Activated T-cell treated with anti-CD3 and anti-CD28 coated beads for 24 hours (primary cell): ENCODE results near the gene PTPRN2.

Experiments
- DNase-seq: peaks from one replicate; pipeline ENCODE4 v3.0.0-alpha.2; 2020; ENCODE audit warnings: low read depth

The PTPRN2 gene

GRCh38 chr7:158133515-158134271, 453.9 kb downstream of the PTPRN2 start:
- DNase-seq: no peak

- no peak for DNase-seq
These were observed 454.6 kb downstream of the PTPRN2 start for GRCh38 chr7:158133057-158133456.

- no peak for DNase-seq
These were observed 457.6 kb downstream of the PTPRN2 start for GRCh38 chr7:158130023-158130409.

- no peak for DNase-seq
These were observed 458.3 kb downstream of the PTPRN2 start for GRCh38 chr7:158129037-158130022.

DNA sequence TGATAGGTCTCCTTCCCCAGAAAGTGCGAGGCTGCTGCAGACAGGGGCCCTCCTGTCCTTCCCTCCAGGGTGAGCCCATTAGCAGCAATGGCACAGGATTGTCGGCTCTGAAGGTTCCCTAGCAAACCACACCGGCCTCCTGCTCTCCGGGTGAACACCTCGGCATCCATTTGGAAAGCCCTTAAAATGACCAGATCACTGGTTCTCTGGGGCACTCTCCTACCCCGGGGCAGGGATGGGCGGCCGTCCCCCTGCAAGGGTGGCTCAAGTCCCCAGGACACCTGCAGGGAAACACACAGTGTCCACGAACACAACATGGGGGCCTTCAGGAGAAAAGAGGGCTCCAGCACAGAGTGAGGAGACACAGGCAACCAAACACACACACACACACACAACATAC, 459.1 kb downstream of the PTPRN2 start:
- no peak for DNase-seq

DNA sequence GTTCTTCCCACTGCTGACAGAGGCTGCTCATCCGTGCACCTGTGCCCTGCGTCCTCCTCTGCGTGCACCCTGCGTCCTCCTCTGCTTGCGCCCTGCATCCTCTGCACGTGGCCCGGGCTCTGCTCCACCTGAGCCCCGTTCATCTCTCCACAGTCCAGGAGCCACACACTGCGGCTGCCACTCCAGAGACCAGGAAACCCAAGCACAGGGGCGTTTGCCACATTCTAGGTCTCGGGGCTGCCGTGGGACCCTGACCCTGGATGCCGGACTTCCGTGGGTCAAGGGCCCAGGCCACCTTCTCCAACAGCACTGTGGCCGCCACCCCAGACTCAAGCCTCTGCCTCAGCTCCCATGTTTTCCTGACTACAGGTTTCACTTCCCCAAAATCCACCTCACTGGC, 460.4 kb downstream of the PTPRN2 start:
- no peak for DNase-seq

GRCh38 chr7:158126661-158127060, 461.0 kb downstream of the PTPRN2 start:
- no peak for DNase-seq

DNA sequence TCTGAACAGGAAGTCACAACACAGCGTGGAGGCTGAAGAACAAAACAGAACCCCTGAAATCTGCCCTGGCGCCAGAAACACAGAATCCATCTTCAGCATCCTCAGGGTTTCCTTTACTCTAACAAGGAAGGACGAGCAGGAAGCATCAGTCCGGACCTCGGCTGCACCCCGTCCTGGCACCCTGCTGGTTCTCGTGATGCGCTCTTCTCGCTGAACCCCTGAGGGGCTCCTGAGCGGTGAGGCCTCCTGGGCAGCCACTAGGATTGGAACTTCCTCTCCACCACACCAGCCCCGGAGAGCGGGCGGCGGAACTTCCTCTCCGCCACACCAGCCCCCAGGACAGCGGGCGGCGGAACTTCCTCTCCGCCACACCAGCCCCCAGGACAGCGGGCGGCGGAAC, 461.9 kb downstream of the PTPRN2 start:
- no peak for DNase-seq

GRCh38 chr7:158125091-158125490, 462.5 kb downstream of the PTPRN2 start:
- DNase-seq: no peak

- DNase-seq: no peak
These were observed 462.9 kb downstream of the PTPRN2 start for GRCh38 chr7:158124671-158125079.

DNA sequence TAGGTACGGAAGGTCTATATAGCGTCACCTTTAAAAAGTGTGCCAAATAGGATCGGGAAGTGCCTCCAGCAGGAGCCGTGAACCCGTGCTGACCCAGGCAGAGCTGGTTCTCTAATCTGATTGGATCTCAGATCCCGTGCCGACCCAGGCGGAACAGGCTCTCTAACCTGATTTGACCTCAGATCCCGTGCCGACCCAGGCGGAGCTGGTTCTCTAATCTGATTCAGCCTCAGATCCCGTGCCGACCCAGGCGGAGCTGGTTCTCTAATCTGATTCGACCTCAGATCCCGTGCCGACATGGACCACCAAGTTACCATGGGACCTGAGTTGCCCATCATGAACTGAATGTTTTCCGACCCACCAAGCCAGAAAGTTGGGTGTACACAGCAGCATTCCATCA, 463.9 kb downstream of the PTPRN2 start:
- no peak for DNase-seq

- DNase-seq: no peak
These were observed 464.4 kb downstream of the PTPRN2 start for GRCh38 chr7:158123214-158123613.

- DNase-seq: no peak
These were observed 466.1 kb downstream of the PTPRN2 start for GRCh38 chr7:158121441-158122045.

- no peak for DNase-seq
These were observed 466.9 kb downstream of the PTPRN2 start for GRCh38 chr7:158120716-158121115.

DNA sequence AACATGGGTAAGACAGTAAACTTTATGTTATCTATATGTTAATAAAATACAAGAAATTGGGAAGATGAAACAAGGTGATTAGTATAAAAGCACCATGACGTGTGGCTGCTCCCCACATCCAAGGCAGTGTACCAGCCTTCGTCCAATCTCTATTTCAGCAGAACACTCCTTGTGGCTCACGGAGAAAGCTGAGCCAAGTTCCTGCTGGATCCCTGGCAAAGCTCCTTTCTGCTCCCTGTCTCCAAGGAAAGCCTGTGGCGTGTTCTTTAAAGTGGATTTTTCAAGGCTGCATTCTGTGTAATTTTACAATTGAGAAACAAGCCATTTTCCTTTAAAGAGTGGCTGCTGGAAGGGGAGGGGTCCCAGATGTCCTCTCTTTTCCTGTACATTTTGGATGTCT, 467.3 kb downstream of the PTPRN2 start:
- no peak for DNase-seq

DNA sequence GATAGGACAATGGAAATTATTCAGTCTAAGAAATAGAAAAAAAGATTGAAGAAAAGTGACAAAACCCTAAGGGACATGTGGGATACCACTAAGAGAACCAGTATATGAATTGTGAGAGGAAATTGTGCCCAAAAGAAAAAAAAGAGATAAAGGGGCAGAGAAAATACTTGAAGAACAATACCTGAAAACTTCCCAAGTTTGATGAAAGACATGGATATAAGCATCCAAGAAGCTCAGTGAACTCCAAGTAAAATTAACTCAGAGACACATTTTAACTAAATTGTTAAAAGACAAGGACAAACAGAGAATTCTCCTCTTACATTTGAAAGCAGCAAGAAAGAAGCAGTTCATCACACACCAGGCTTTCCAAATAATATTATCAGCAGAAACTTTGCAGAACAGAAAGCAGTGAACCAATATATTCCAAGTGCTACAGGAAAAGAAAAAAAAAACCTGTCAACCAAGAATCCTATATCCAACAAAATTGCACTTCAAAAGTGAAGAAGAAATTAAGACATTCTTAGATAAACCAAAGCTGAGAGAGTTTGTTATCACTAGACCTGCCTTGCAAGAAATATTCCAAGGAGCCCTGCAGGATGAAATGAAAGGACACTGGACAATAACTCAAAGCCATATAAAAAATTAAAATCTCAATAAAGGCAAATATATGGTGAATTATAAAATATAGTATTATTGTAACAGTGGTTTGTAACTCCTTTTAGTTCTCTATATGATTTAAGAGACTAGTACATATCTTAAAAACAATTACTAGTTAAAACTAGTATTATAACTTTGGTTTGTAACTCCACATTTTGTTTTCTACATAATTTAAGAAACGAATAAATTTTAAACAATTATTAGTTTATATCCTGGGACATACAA, 470.0 kb downstream of the PTPRN2 start:
- no peak for DNase-seq

DNA sequence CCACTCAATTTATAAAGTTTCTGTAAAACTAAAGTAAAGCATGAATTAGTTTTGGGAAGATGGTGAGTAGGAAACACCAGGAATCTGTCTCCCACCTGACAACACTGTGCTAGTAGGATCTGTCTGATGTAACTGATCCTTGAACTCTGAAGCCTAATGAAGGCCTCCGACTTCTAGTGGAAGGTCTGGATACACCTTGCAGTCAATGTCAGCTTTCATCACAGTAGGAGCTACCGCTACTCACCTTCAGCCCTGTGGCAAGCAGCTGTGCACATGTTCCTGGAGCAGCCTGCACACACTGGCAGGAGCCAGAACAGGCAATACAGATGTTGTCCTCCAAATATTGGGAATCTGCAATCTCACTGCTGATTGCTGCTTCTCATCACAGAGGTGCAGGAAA, 471.4 kb downstream of the PTPRN2 start:
- no peak for DNase-seq

- DNase-seq: no peak
These were observed 473.4 kb downstream of the PTPRN2 start for GRCh38 chr7:158114056-158114850.

- DNase-seq: no peak
These were observed 474.1 kb downstream of the PTPRN2 start for GRCh38 chr7:158113321-158114025.
